HG03025 (cell line): ENCODE measurements around the gene SLC22A13.
"Not testable (repeated sequence)": the region's sequence is repeated elsewhere in the genome, so short reads cannot be mapped to it uniquely, and the experiment has no call there.

Experiments used
- ATAC-seq: cut with Tn5 transposase; IDR thresholded peaks from one replicate; pipeline ENCODE4 v1.9.1; 2021; ENCODE audit warnings: mild to moderate bottlenecking, moderate library complexity; ENCODE audit not compliant: unreplicated experiment, low FRiP score

Gene SLC22A13, protein sequence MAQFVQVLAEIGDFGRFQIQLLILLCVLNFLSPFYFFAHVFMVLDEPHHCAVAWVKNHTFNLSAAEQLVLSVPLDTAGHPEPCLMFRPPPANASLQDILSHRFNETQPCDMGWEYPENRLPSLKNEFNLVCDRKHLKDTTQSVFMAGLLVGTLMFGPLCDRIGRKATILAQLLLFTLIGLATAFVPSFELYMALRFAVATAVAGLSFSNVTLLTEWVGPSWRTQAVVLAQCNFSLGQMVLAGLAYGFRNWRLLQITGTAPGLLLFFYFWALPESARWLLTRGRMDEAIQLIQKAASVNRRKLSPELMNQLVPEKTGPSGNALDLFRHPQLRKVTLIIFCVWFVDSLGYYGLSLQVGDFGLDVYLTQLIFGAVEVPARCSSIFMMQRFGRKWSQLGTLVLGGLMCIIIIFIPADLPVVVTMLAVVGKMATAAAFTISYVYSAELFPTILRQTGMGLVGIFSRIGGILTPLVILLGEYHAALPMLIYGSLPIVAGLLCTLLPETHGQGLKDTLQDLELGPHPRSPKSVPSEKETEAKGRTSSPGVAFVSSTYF

GRCh38 chr3:38265604-38266307, at the start of gene SLC22A13:
TSS of gene SLC22A13 (plus strand) at chr3:38265812. CDS start at chr3:38265861, 49 bp downstream.
- ATAC-seq: no peak

GRCh38 chr3:38219609-38220197, 45.9 kb upstream of the SLC22A13 start:
- ATAC-seq: no peak

DNA sequence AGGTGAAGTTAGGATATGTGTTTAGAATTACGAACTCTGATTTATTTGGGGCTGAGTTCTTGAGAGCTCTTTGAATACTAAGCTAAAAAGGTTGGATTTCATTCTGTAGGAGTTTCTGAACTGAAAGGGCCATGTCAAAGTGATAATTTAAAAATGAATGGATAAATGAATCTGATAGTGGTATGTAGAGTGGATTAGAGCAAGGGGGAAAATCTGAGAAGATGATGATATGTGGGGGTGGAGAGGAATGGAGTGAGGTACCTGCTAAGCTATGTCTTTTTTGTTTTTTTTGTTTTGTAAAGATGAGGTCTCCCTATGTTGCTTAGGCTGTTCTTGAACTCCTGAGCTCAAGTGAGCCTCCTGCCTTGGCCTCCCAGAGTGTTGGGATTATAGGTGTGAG, 44.6 kb upstream of the SLC22A13 start:
- ATAC-seq: no peak

DNA sequence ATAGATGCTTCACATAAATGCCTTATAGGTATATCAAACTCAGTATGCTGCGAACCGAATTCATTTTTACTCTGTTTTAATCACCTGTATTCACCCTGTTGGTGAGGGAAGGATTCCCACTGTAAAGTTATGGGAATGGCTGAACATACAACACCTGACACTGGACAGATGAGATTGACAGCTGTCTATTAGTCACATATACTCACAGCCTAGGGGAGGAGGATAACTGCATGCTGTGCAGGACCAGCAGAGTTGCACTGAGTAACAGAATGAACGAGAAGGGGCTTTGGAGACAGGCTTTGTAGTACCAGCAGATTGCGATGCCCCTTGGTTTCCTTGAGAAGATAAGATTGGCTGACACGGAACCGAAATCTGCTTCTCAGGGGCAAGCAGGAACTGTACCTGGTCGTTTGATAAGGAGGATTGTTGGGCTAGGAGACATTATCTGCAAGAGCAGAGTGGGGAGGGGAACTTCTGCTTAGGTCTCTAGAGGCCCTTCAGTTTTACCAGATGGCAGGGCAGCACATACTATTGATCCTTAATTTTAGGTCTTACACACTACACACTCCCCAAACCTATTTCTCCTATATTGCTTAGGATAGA, 43.5 kb upstream of the SLC22A13 start:
- ATAC-seq: no peak

- ATAC-seq: no peak
Measured at GRCh38 chr3:38224357-38224756, 41.3 kb upstream of the SLC22A13 start.

DNA sequence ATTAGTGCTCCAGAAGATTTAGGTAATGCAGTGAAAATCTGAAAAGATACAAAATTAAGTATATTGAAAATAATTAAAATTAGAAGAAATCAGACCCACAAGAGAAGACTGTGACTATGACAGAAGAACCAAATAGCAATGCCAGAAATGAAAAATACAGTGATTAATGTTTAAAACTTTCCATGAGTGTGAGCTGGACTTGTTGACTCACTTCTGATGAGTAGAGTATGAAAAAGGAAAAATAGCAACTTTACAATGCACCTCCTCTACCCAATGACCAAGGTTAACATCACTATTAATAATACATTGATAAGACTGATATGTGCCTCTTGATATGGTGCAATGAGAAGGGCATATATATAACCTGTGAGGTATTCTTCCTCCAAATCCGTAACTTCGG, 39.3 kb upstream of the SLC22A13 start:
- ATAC-seq: no peak

DNA sequence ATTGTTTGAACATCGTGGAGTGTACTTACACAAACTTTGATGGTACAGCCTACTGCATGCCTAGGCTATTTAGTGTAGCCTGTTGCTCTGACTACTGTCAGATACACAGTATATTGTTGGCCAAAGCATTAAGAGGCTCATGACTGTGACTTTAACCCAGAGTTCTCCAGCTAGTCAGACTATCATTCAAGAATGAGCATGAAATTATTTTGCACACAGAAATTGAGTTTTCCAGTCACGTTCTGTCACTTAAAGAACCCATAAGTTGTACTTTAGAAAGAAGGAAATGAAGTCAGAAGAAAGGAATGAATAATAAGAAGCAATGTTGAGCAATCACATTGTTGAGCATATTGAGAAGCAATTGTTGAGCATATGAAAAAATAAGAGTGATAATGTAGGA, 37.6 kb upstream of the SLC22A13 start:
- no peak for ATAC-seq

GRCh38 chr3:38229036-38229435, 36.6 kb upstream of the SLC22A13 start:
- ATAC-seq: no peak

DNA sequence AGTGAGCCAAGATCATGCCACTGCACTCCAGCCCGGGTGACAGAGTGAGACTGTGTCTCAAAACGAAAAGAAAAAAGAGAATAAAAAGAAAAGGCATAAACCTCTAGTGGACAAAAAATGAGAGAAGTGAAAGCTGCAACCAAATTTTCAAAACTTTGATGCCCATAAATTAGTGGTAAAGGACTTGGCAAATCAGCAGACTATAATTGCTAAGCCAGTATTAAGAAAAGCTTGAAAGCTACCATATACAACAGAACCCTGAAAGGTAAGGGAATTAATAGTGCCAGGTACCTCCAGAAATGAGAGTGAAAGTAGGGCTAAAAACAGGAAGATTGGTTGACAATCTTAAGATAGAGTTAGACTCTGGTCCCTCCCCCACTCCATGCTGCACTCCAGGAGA, 32.9 kb upstream of the SLC22A13 start:
- ATAC-seq: no peak

- ATAC-seq: no peak
Measured at GRCh38 chr3:38235466-38235865, 30.1 kb upstream of the SLC22A13 start.

- ATAC-seq: no peak
Measured at GRCh38 chr3:38238416-38239008, 27.1 kb upstream of the SLC22A13 start.

DNA sequence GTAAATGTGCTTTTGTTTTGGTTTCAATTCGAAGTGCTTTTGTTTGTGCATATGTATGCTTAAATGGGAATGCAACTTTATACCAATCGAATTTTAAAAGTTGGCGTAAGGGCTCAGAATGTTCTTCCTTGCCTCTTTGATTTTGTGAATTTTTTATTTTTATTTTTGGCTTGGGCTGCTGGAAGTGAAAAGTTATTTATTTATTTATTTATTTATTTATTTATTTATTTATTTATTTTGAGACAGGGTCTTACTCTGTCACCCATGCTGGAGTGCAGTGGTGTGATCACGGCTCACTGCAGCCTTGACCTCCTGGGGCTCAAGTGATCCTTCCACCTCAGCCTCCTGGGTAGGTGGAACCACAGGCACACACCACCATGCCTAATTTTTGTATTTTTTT, 22.8 kb upstream of the SLC22A13 start:
- ATAC-seq: not testable (repeated sequence)

GRCh38 chr3:38245930-38246329, 19.7 kb upstream of the SLC22A13 start:
- ATAC-seq: no peak

- ATAC-seq: no peak
Measured at GRCh38 chr3:38247366-38248035, 18.1 kb upstream of the SLC22A13 start.

- ATAC-seq: no peak
Measured at GRCh38 chr3:38250198-38250597, 15.4 kb upstream of the SLC22A13 start.

DNA sequence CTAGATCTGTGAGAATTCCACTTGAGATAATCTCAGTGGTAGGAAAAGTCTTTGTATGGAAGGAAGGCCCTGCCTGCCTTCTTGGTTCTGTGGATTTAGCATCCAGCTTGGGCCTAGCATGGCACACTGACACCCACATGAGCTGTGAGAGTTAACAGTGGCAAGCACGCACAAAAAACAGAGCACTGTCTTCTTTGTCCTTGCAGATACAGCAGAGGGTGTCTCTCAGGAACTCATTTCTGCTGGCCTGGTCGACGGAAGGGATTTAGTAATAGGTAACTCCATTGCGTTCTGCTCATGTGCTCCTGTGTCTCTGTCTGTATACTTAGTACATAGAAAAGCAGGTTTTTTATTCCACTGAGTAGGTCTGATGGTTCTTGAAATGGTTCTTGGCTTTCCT, 14.4 kb upstream of the SLC22A13 start:
- ATAC-seq: no peak

GRCh38 chr3:38253704-38254103, 11.9 kb upstream of the SLC22A13 start:
- no peak for ATAC-seq

- ATAC-seq: no peak
Measured at GRCh38 chr3:38254872-38255271, 10.7 kb upstream of the SLC22A13 start.

GRCh38 chr3:38255627-38256026, 10.0 kb upstream of the SLC22A13 start:
- no peak for ATAC-seq

DNA sequence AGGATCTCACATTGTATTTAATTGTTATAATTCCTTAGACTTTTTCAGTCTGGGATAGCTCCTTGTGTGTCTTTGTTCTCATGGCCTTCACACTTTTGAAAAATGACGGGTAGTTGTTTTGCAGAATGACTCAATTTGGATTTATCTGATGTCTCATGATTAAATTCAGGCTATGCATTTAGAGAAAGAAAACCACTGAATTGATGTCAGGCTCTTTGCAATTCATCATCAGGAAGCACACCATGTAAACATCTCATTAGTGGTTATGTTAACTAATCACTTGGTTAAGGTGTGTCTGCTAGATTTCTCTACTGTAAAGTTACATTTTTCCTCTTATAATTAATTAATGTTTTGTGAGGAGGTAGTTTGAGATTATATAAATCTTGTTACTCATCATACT, 8.0 kb upstream of the SLC22A13 start:
- no peak for ATAC-seq
